Astrocyte (in vitro differentiated cells and primary cell): ENCODE results near the gene SCAANT1.

Experiments
- CTCF ChIP-seq: IDR thresholded peaks from 2 replicates; pipeline ENCODE4 v1.5.1; 2011; ENCODE audit warnings: low read depth, mild to moderate bottlenecking, inconsistent platforms, low read length, moderate library complexity; ENCODE audit not compliant: insufficient read depth
- EZH2 ChIP-seq: IDR thresholded peaks from 2 replicates; pipeline ENCODE4 v1.6.1; 2012; ENCODE audit warnings: mild to moderate bottlenecking, low read length, inconsistent platforms; ENCODE audit not compliant: insufficient read depth

DNA sequence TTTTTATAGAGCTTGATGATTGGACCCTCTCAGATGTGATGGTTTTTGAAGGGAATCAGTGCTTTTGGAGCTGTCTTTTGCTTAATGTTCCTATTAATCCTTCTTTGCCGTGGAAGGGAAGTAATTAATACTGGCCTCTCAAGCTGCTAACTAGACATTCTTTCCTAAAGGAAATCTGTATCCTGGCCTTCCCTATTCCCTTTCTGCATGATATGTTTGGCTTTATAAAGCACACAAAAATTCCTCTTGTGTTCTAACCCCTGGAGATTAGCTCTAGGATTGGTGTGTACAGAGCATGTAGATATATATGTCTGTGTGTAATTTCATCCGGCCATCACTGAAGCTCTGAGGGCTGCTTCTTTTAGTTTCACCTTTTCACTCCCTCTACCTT lies 41.6 kb downstream of the SCAANT1 start:
- no peak for TF ChIP-seq CTCF
- TF ChIP-seq EZH2, result no peak
